Measurements from ENCODE around the gene CCNH.

DNA sequence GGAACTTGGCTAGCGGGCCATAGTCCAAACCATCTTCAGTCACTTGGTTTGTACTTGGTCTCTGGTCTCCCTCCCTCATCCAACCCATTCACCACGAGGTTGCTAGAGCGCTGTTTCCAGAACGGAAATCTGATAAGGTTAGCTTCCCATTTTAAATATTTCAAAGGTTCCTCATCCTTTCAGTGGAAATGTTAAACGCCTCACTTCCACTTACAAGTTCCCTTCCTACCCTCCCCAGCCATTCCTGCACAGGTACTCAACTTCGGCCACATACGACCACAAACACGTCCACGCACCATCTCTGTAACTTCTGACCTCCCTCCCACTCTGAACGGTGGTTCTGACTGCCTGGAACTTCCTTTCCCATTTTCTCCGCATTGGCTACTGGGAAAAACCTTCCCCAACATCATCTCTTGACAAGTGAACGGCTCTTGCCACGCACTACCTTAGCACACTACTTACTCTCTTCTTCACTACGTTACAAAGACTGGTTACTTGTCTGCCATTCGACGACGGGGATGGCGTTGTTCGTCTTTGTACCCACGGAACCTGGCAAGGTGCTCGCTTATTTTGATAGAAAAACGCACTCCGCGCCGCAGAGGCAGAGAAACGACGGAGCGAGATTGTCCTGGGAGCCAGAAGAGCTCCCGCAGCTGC, 629 bp downstream of the CCNH start:
- TF ChIP-seq POLR2AphosphoS5 (IDR thresholded peaks at IDR 0.05; ENCODE audit: low read depth, low read length), result no peak
- TF ChIP-seq, protein P1, sequence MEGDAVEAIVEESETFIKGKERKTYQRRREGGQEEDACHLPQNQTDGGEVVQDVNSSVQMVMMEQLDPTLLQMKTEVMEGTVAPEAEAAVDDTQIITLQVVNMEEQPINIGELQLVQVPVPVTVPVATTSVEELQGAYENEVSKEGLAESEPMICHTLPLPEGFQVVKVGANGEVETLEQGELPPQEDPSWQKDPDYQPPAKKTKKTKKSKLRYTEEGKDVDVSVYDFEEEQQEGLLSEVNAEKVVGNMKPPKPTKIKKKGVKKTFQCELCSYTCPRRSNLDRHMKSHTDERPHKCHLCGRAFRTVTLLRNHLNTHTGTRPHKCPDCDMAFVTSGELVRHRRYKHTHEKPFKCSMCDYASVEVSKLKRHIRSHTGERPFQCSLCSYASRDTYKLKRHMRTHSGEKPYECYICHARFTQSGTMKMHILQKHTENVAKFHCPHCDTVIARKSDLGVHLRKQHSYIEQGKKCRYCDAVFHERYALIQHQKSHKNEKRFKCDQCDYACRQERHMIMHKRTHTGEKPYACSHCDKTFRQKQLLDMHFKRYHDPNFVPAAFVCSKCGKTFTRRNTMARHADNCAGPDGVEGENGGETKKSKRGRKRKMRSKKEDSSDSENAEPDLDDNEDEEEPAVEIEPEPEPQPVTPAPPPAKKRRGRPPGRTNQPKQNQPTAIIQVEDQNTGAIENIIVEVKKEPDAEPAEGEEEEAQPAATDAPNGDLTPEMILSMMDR (IDR thresholded peaks at IDR 0.05), result no peak

All from Panc1 (cell line).